GM19468 (cell line): Measurements from ENCODE around the gene TMEM225B.
"Not testable (repeated sequence)": the region's sequence is repeated elsewhere in the genome, so short reads cannot be mapped to it uniquely, and the experiment has no call there.

Experiments used
- ATAC-seq: cut with Tn5 transposase; IDR thresholded peaks from one replicate; pipeline ENCODE4 v1.9.1; 2021; ENCODE audit warnings: mild to moderate bottlenecking, moderate library complexity, moderate number of reproducible peaks; ENCODE audit not compliant: unreplicated experiment; ENCODE audit errors: extremely low read depth

Gene TMEM225B

GRCh38 chr7:99576251-99576650 lies 21.8 kb upstream of the TMEM225B start:
- no peak for ATAC-seq

- ATAC-seq, result no peak
Measured at GRCh38 chr7:99579281-99579955, 18.6 kb upstream of the TMEM225B start.

GRCh38 chr7:99579956-99580777 lies 17.9 kb upstream of the TMEM225B start:
- ATAC-seq, result no peak

GRCh38 chr7:99580778-99581332 lies 17.2 kb upstream of the TMEM225B start:
- not testable (repeated sequence) for ATAC-seq

GRCh38 chr7:99588868-99589267 lies 9.2 kb upstream of the TMEM225B start:
- ATAC-seq, result no peak

- no peak for ATAC-seq
Measured at GRCh38 chr7:99594948-99595745, 2.9 kb upstream of the TMEM225B start.

- ATAC-seq, result no peak
Measured at GRCh38 chr7:99596408-99596955, 1.6 kb upstream of the TMEM225B start.

GRCh38 chr7:99599836-99600235 lies 1.8 kb downstream of the TMEM225B start:
- ATAC-seq, result no peak

GRCh38 chr7:99601656-99602310 lies 3.7 kb downstream of the TMEM225B start:
- no peak for ATAC-seq

- no peak for ATAC-seq
Measured at GRCh38 chr7:99605527-99605926, 7.5 kb downstream of the TMEM225B start.

GRCh38 chr7:99606531-99606930 lies 8.5 kb downstream of the TMEM225B start:
- no peak for ATAC-seq

- no peak for ATAC-seq
Measured at GRCh38 chr7:99607548-99607947, 9.5 kb downstream of the TMEM225B start.

GRCh38 chr7:99614495-99614894 lies 16.4 kb downstream of the TMEM225B start:
- no peak for ATAC-seq

GRCh38 chr7:99615989-99616358 lies 17.9 kb downstream of the TMEM225B start:
- ATAC-seq, result no peak

- peak; percentile 88 for ATAC-seq
Measured at GRCh38 chr7:99616359-99617191, 18.5 kb downstream of the TMEM225B start, which contains the start of gene ZSCAN25. ZSCAN25 (plus strand) TSS chr7:99616946; CDS start chr7:99619607, 2,661 bp downstream.

GRCh38 chr7:99617192-99617781 lies 19.2 kb downstream of the TMEM225B start:
- ATAC-seq, result no peak

- ATAC-seq, result no peak
Measured at GRCh38 chr7:99618726-99619125, 20.7 kb downstream of the TMEM225B start.

- ATAC-seq, result no peak
Measured at GRCh38 chr7:99619571-99620130, 21.6 kb downstream of the TMEM225B start.
